Astrocyte of the spinal cord (primary cell): ENCODE results near the gene ARHGAP15.

Experiments
- DNase-seq: peaks from one replicate; pipeline ENCODE4 v3.0.0; 2011; ENCODE audit warnings: low read depth, low spot score
- H3K4me3 ChIP-seq: 2 replicates; pipeline ENCODE4 v1.5.1; 2011; ENCODE audit warnings: low read depth, mild to moderate bottlenecking, low read length, moderate library complexity
- in situ Hi-C: cut with HindIII; loops from 2 replicates; pipeline ENCODE4 v1.10.0; 2017; ENCODE audit warnings: low sequenced_read_pairs
- TF ChIP-seq, protein P1 (sequence below): IDR thresholded peaks from 2 replicates; pipeline ENCODE4 v1.5.1; 2012; ENCODE audit warnings: low read depth, mild to moderate bottlenecking, low read length, inconsistent platforms

ARHGAP15 gene

DNA sequence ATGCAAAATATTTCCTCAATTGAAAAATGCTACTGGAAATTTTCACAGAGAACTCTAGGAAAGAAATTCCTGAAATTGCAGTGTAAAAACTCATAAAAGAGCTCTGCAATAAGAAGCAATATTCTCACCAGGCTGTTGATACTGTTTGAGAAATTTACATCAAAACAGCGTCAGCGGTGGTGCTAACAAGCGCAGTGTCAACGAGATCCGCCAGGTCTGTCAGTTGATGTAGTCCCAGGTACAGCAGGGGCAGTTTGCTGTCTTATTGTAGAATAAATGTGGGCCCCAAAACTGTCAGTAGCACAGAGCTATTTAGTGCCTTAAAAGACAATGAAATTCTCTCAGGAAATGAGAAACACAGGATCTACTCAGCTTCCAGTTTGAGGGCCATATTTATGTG lies 611.2 kb downstream of the ARHGAP15 start:
- in situ Hi-C loops: no loop called here
- no peak overlapping the region for H3K4me3 ChIP-seq
- TF ChIP-seq, protein P1, sequence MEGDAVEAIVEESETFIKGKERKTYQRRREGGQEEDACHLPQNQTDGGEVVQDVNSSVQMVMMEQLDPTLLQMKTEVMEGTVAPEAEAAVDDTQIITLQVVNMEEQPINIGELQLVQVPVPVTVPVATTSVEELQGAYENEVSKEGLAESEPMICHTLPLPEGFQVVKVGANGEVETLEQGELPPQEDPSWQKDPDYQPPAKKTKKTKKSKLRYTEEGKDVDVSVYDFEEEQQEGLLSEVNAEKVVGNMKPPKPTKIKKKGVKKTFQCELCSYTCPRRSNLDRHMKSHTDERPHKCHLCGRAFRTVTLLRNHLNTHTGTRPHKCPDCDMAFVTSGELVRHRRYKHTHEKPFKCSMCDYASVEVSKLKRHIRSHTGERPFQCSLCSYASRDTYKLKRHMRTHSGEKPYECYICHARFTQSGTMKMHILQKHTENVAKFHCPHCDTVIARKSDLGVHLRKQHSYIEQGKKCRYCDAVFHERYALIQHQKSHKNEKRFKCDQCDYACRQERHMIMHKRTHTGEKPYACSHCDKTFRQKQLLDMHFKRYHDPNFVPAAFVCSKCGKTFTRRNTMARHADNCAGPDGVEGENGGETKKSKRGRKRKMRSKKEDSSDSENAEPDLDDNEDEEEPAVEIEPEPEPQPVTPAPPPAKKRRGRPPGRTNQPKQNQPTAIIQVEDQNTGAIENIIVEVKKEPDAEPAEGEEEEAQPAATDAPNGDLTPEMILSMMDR: no peak
- no peak for DNase-seq

DNA sequence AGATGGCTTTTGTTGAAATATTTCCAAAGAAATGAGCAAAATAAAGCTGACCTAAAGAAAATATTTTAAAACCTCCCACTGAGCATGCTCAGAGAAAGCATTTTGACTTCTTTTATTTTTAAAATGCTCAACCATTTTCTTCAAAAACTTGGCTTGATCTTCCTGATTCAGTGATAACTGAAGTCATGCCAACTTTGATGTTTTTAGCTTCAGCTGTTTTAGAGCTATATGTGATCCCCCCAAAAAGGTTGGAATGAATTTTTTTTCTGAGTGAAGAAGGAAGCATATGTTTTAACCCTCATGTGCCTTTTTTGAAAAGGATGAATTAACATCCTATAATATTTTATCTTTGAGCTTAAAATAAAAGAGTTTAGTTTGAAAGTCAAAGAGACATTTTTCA lies 612.0 kb downstream of the ARHGAP15 start:
- in situ Hi-C loops: no loop called here
- TF ChIP-seq, protein P1: no peak

GRCh38 chr2:143742581-143742980 lies 613.4 kb downstream of the ARHGAP15 start:
- peak; percentile 18 for DNase-seq
- H3K4me3 ChIP-seq: no peak overlapping the region
- TF ChIP-seq, protein P1: no peak
- in situ Hi-C loops: no loop called here

More for the DNA sequence above, 612.0 kb downstream of the ARHGAP15 start:
- DNase-seq: no peak
- no peak overlapping the region for H3K4me3 ChIP-seq

- H3K4me3 ChIP-seq: no peak overlapping the region
- TF ChIP-seq, protein P1: no peak
- DNase-seq: peak; percentile 3
- in situ Hi-C loops: no loop called here
Observed at GRCh38 chr2:143744114-143744513, 614.9 kb downstream of the ARHGAP15 start.

DNA sequence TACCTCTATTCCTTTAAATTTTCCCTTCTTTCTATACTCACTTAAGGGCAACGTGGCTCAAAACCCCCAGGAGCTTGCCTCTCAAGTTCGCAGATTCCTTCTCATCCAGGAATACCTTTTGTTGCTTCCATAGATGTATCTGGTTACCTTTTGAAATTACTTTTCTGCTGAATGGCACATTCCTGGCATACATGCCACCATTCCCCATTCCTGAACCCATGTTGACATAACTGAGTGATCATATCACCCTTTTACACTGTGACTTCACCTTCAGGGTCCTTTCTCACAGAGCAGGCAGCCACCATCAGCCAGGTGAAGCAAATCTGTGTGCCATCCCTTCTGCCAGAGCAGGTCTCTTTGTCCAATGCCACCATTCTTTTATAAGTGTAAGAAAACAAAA lies 615.8 kb downstream of the ARHGAP15 start:
- in situ Hi-C loops: no loop called here
- TF ChIP-seq, protein P1: no peak
- DNase-seq: no peak
- no peak overlapping the region for H3K4me3 ChIP-seq

- in situ Hi-C loops: no loop called here
- no peak for DNase-seq
- TF ChIP-seq, protein P1: no peak
- H3K4me3 ChIP-seq: no peak overlapping the region
Observed at GRCh38 chr2:143754742-143755141, 625.5 kb downstream of the ARHGAP15 start.
